Measurements from ENCODE around the gene EVPL. TPM values are rescaled to one million over a fixed set of nuclear protein-coding genes. Genes with fewer than 3 reads are reported as not detected.

Gene EVPL
- total RNA-seq, 1 experiment from 2014 or later, result 58.0 TPM

DNA sequence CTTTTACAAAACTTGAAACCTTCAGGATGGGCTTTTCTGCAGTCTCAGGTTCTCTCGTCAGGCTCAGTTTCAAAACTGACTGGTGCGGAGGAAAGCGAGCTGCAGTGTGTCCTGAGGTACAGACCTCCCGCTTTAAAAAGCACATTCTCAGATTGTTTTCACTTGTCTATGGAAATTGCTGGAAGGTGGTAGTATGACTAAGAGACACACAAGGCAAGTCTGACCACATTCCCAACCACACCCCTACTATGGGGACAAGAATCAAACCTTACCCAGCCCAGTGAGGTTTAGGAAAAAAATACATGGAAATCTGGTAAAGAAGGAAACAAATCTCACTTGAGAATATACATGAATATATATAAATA lies 27.0 kb upstream of the EVPL start:
- H3K9me2 ChIP-seq (ENCODE audit: insufficient read depth), result no peaks in the 10 kb centered on the region
- ChIA-PET POLR2A (interaction anchor here (0.5 to 2.0 kb wide), 4 partner anchors 9 to 62 kb away, joined by 3 to 7 read pairs (median 3); no protein-coding TSS in a partner anchor), CTCF (interaction anchor here (1.2 to 2.0 kb wide), 2 partner anchors 18 to 225 kb away, joined by 3 to 6 read pairs; partner anchors contain the start of gene SRP68), RAD21 (ENCODE audit: low non-redundant PET in 1 of 2, low total read pairs in 2 of 2, uncharacterized antibody in 2 of 2, unreplicated experiment in 2 of 2) (no interaction called here)
- peak overlapping the region; percentile 79 for H3K27ac ChIP-seq (ENCODE audit: low read depth, low read length)
- no peaks in the 10 kb centered on the region for H3K27me3 ChIP-seq (ENCODE audit: insufficient read depth, low read length)
- no peak overlapping the region for H2AFZ ChIP-seq (ENCODE audit: low read depth, low read length, poor library complexity, severe bottlenecking)
- H3K4me3 ChIP-seq (replicated peaks in 1 of 2; ENCODE audit: low read depth in 1 of 2, low read length in 2 of 2), result peak overlapping the region; percentile 0 to 13; a peak in 2 of 4 replicates
- H3K36me3 ChIP-seq (ENCODE audit: control insufficient read depth in 1 of 2, insufficient read depth in 2 of 2, low read length in 2 of 2), result peaks cover 59 to 67% of the 10 kb centered on the region in 2 experiments
- peak overlapping the region; percentile 36 for H3K9ac ChIP-seq (ENCODE audit: low read length)
- no peaks in the 10 kb centered on the region for H4K20me1 ChIP-seq (ENCODE audit: insufficient read depth)
- DNase-seq (ENCODE audit: low read depth, low spot score), result peak; percentile 76
- H3K9me3 ChIP-seq (ENCODE audit: control insufficient read depth in 1 of 2, insufficient read depth in 1 of 2, low read depth in 1 of 2, low read length in 2 of 2), result no peaks in the 10 kb centered on the region
- peak overlapping the region; percentile 63 for H3K4me2 ChIP-seq (ENCODE audit: low read length)
- peak; percentile 78 for ATAC-seq
- intact Hi-C loops (cut with micrococcal nuclease), result loop anchor here (1.0 kb wide), 1 partner anchor 18 kb away; the partner anchor contains the start of gene SRP68
- no TSS peak for BruUV-seq (replicated peaks)
- peaks cover 40% of the 10 kb centered on the region in 2 experiments for H3K4me1 ChIP-seq (ENCODE audit: control insufficient read depth in 1 of 2, insufficient read depth in 2 of 2, low read length in 2 of 2)
- peaks cover 38% of the 10 kb centered on the region for H3K79me2 ChIP-seq (ENCODE audit: insufficient read depth, low read length)
- TF ChIP-seq CBX3 (IDR thresholded peaks at IDR 0.05; ENCODE audit: low read depth), result peak; percentile 98
- peak; percentile 95 for TF ChIP-seq SP1 (IDR thresholded peaks at IDR 0.05; ENCODE audit: low read depth)
- peak; percentile 57; the same call in 1 of the 2 replicates for TF ChIP-seq SRF (IDR thresholded peaks at IDR 0.05; ENCODE audit: low read depth)
- no peak; the same call in 1 of the 2 replicates for TF ChIP-seq ELF1 (IDR thresholded peaks at IDR 0.05; ENCODE audit: borderline replicate concordance, low read depth)
- TF ChIP-seq ZFX (IDR thresholded peaks at IDR 0.05), result no peak
- peak; percentile 58 for TF ChIP-seq CEBPB (IDR thresholded peaks at IDR 0.05; ENCODE audit: low read depth)
- TF ChIP-seq, protein P1, sequence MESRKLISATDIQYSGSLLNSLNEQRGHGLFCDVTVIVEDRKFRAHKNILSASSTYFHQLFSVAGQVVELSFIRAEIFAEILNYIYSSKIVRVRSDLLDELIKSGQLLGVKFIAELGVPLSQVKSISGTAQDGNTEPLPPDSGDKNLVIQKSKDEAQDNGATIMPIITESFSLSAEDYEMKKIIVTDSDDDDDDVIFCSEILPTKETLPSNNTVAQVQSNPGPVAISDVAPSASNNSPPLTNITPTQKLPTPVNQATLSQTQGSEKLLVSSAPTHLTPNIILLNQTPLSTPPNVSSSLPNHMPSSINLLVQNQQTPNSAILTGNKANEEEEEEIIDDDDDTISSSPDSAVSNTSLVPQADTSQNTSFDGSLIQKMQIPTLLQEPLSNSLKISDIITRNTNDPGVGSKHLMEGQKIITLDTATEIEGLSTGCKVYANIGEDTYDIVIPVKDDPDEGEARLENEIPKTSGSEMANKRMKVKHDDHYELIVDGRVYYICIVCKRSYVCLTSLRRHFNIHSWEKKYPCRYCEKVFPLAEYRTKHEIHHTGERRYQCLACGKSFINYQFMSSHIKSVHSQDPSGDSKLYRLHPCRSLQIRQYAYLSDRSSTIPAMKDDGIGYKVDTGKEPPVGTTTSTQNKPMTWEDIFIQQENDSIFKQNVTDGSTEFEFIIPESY (IDR thresholded peaks at IDR 0.05; ENCODE audit: extremely low read depth, insufficient replicate concordance, low read length), result no peak
- TF ChIP-seq, protein P2, sequence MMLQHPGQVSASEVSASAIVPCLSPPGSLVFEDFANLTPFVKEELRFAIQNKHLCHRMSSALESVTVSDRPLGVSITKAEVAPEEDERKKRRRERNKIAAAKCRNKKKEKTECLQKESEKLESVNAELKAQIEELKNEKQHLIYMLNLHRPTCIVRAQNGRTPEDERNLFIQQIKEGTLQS (IDR thresholded peaks at IDR 0.05), result no peak
- TF ChIP-seq POLR2AphosphoS5 (IDR thresholded peaks at IDR 0.05; ENCODE audit: low read depth, low read length), result peak; percentile 63; the same call in 1 of the 2 replicates
- TF ChIP-seq, protein P3, sequence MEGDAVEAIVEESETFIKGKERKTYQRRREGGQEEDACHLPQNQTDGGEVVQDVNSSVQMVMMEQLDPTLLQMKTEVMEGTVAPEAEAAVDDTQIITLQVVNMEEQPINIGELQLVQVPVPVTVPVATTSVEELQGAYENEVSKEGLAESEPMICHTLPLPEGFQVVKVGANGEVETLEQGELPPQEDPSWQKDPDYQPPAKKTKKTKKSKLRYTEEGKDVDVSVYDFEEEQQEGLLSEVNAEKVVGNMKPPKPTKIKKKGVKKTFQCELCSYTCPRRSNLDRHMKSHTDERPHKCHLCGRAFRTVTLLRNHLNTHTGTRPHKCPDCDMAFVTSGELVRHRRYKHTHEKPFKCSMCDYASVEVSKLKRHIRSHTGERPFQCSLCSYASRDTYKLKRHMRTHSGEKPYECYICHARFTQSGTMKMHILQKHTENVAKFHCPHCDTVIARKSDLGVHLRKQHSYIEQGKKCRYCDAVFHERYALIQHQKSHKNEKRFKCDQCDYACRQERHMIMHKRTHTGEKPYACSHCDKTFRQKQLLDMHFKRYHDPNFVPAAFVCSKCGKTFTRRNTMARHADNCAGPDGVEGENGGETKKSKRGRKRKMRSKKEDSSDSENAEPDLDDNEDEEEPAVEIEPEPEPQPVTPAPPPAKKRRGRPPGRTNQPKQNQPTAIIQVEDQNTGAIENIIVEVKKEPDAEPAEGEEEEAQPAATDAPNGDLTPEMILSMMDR (IDR thresholded peaks at IDR 0.05 in 2 of 3, conservative IDR thresholded peaks at IDR 0.05 in 1 of 3; ENCODE audit: borderline replicate concordance in 1 of 3, insufficient read depth in 1 of 3, low read depth in 2 of 3, low read length in 2 of 3), result no peak
- TF ChIP-seq SIN3A (IDR thresholded peaks at IDR 0.05; ENCODE audit: low read depth), result 0 out of 2 replicates have a peak, but pooled peaks have one; percentile 44
- TF ChIP-seq, protein P4, sequence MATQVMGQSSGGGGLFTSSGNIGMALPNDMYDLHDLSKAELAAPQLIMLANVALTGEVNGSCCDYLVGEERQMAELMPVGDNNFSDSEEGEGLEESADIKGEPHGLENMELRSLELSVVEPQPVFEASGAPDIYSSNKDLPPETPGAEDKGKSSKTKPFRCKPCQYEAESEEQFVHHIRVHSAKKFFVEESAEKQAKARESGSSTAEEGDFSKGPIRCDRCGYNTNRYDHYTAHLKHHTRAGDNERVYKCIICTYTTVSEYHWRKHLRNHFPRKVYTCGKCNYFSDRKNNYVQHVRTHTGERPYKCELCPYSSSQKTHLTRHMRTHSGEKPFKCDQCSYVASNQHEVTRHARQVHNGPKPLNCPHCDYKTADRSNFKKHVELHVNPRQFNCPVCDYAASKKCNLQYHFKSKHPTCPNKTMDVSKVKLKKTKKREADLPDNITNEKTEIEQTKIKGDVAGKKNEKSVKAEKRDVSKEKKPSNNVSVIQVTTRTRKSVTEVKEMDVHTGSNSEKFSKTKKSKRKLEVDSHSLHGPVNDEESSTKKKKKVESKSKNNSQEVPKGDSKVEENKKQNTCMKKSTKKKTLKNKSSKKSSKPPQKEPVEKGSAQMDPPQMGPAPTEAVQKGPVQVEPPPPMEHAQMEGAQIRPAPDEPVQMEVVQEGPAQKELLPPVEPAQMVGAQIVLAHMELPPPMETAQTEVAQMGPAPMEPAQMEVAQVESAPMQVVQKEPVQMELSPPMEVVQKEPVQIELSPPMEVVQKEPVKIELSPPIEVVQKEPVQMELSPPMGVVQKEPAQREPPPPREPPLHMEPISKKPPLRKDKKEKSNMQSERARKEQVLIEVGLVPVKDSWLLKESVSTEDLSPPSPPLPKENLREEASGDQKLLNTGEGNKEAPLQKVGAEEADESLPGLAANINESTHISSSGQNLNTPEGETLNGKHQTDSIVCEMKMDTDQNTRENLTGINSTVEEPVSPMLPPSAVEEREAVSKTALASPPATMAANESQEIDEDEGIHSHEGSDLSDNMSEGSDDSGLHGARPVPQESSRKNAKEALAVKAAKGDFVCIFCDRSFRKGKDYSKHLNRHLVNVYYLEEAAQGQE (IDR thresholded peaks at IDR 0.05; ENCODE audit: low read depth), result no peak
- no peak for TF ChIP-seq ZNF274 (IDR thresholded peaks at IDR 0.05; ENCODE audit: low read depth, low read length)
- no peak for TF ChIP-seq RAD21 (IDR thresholded peaks at IDR 0.05; ENCODE audit: low read depth)
- TF ChIP-seq, protein P5, sequence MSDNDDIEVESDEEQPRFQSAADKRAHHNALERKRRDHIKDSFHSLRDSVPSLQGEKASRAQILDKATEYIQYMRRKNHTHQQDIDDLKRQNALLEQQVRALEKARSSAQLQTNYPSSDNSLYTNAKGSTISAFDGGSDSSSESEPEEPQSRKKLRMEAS (IDR thresholded peaks at IDR 0.05), result peak; percentile 85
- TF ChIP-seq FOSL1 (IDR thresholded peaks at IDR 0.05; ENCODE audit: low read depth), result peak; percentile 92
- peak; percentile 37; the same call in 1 of the 2 replicates for TF ChIP-seq EGR1 (IDR thresholded peaks at IDR 0.05; ENCODE audit: low read depth)
- TF ChIP-seq YY1 (IDR thresholded peaks at IDR 0.05; ENCODE audit: extremely low read depth, insufficient replicate concordance, low read depth, low read length), result no peak
- TF ChIP-seq POLR2A (IDR thresholded peaks at IDR 0.05; ENCODE audit: borderline replicate concordance, extremely low read depth, insufficient read depth, insufficient read length), result no peak
- TF ChIP-seq TCF7L2 (IDR thresholded peaks at IDR 0.05; ENCODE audit: borderline replicate concordance, extremely low read depth, insufficient read depth, insufficient read length), result no peak
